NCI-H146 treated with DMSO at 0.1 percent for 48 hours (cell line): Measurements from ENCODE around the gene SEC31B.
A peak's percentile ranks its signal among the peaks of the same experiment; 100 is the strongest.

Experiments
- DNase-seq: peaks from one replicate; lab custom pipeline; 2025; ENCODE audit not compliant: unreplicated experiment; lab: John Stamatoyannopoulos, UW

SEC31B gene

GRCh38 chr10:100502926-100503494 lies 16.7 kb downstream of the SEC31B start:
- DNase-seq = no peak

- DNase-seq = no peak
Measured at GRCh38 chr10:100501423-100501822, 18.2 kb downstream of the SEC31B start.

GRCh38 chr10:100498059-100498458 lies 21.6 kb downstream of the SEC31B start:
- no peak for DNase-seq

GRCh38 chr10:100496567-100496966 lies 23.1 kb downstream of the SEC31B start:
- no peak for DNase-seq

GRCh38 chr10:100490531-100490930 lies 29.1 kb downstream of the SEC31B start:
- no peak for DNase-seq

- DNase-seq = no peak
Measured at GRCh38 chr10:100489396-100489795, 30.3 kb downstream of the SEC31B start.

GRCh38 chr10:100487529-100487928 lies 32.1 kb downstream of the SEC31B start:
- DNase-seq = no peak

- no peak for DNase-seq
Measured at GRCh38 chr10:100485801-100486495, 33.7 kb downstream of the SEC31B start.

GRCh38 chr10:100485366-100485765 lies 34.3 kb downstream of the SEC31B start:
- no peak for DNase-seq

- no peak for DNase-seq
Measured at GRCh38 chr10:100483876-100484666, 35.6 kb downstream of the SEC31B start.

GRCh38 chr10:100482834-100483185 lies 36.9 kb downstream of the SEC31B start:
- no peak for DNase-seq

- DNase-seq = peak; percentile 66
Measured at GRCh38 chr10:100482181-100482833, 37.4 kb downstream of the SEC31B start.

GRCh38 chr10:100481462-100482081 lies 38.1 kb downstream of the SEC31B start:
- peak; percentile 81 for DNase-seq

- DNase-seq = no peak
Measured at GRCh38 chr10:100480002-100480401, 39.7 kb downstream of the SEC31B start.

- no peak for DNase-seq
Measured at GRCh38 chr10:100479037-100479436, 40.6 kb downstream of the SEC31B start.

GRCh38 chr10:100477970-100478369 lies 41.7 kb downstream of the SEC31B start:
- no peak for DNase-seq

- no peak for DNase-seq
Measured at GRCh38 chr10:100470367-100470766, 49.3 kb downstream of the SEC31B start.

- no peak for DNase-seq
Measured at GRCh38 chr10:100469756-100470155, 49.9 kb downstream of the SEC31B start.

- DNase-seq = no peak
Measured at GRCh38 chr10:100468978-100469377, 50.7 kb downstream of the SEC31B start.

GRCh38 chr10:100468322-100468721 lies 51.3 kb downstream of the SEC31B start:
- no peak for DNase-seq

GRCh38 chr10:100462709-100463108 lies 57.0 kb downstream of the SEC31B start, which contains the start of gene WNT8B:
Gene WNT8B, plus strand, starts transcription at chr10:100463009. Its CDS starts 160 bp downstream, at chr10:100463169.
- DNase-seq = no peak
